Right lobe of liver (tissue), 6 donors: ENCODE results near the gene PROCA1. TPM values are rescaled to one million over a fixed set of nuclear protein-coding genes. Genes with fewer than 3 reads are reported as not detected.
"Not testable (repeated sequence)": the region's sequence is repeated elsewhere in the genome, so short reads cannot be mapped to it uniquely, and the experiment has no call there.

Source experiments
- ATAC-seq, 4 donors: fragments of 200-7000 bp; cut with Tn5 transposase; one replicate each; pipeline ENCODE4 v1.9.1; 2020; ENCODE audit warnings: mild to moderate bottlenecking in 4 of 4, moderate library complexity in 4 of 4
- DNase-seq, 3 donors: peaks; one replicate each; pipeline ENCODE4 v3.0.0-alpha.2; 2020
- H3K27ac ChIP-seq, 3 donors: fragments of 200-600 bp; one replicate each; pipeline ENCODE4 v1.8.0; 2022
- H3K27me3 ChIP-seq, 2 donors: fragments of 200-600 bp; one replicate each; pipeline ENCODE4 v1.8.0; 2022
- H3K36me3 ChIP-seq, 4 donors: fragments of 200-600 bp; sonication (generic) in 1 of 4; one replicate each; pipeline versions ENCODE4 v1.5.1 to v1.8.0; 2017 to 2022; ENCODE audit warnings: control low read depth in 1 of 4
- H3K4me1 ChIP-seq, 4 donors: fragments of 200-600 bp; sonication (generic) in 1 of 4; one replicate each; pipeline versions ENCODE4 v1.5.1 to v1.8.0; 2017 to 2022; ENCODE audit warnings: control low read depth in 1 of 4
- H3K4me3 ChIP-seq, 3 donors: fragments of 200-600 bp; one replicate each; pipeline ENCODE4 v1.8.0; 2022
- H3K9me3 ChIP-seq, 4 donors: fragments of 200-600 bp; sonication (generic) in 1 of 4; one replicate each; pipeline versions ENCODE4 v1.5.1 to v1.8.0; 2017 to 2022; ENCODE audit warnings: control low read depth in 1 of 4
- POLR2A ChIP-seq: fragments of 450-650 bp; IDR thresholded peaks from one replicate; pipeline ENCODE4 v1.6.1; 2017; ENCODE audit warnings: antibody characterized with exemption, mild to moderate bottlenecking
- WGBS: methylation state at CpG from one replicate; pipeline ENCODE4 v1.1.6; 2018; ENCODE audit warnings: low coverage, low lambda C conversion rate; ENCODE audit not compliant: insufficient coverage; ENCODE audit errors: missing lambda C conversion rate; 5-methylcytosine and 5-hydroxymethylcytosine counted together
- intact Hi-C, 2 donors: fragments of 100-400 bp; cut with DNase I; formaldehyde crosslinking; loops; one replicate each; pipeline versions ENCODE4 v1.11.2 to v1.14.1; 2022
- total RNA-seq, 6 experiments: library from RNA; depleted of rRNA in 2 of 6; stranded (reverse); fragments of >200 nt in 2 of 6; fragmentation: NEBNext Ultra II Directional in 3 of 6; extraction: Animal tissue kit (Norgen Biotek cat#: 25700) in 3 of 6; gene quantifications; one replicate each; pipeline versions ENCODE4 v1.1.0 to v1.2.4, GENCODE V29; 2016 to 2023
- TF ChIP-seq, protein P1 (sequence below), 4 donors: fragments of 200-600 bp in 3 of 4; fragments of 450-650 bp in 1 of 4; IDR thresholded peaks; one replicate each; pipeline versions ENCODE4 v1.5.1 to v1.8.0; 2016 to 2022; ENCODE audit warnings: antibody characterized with exemption in 4 of 4, mild to moderate bottlenecking in 2 of 4
- donor health status: DM: no; HTN: yes; CAD: no.
- donor health status: DM: no; HTN: no; CAD: no.
- donor health status: DM: no; HTN: no; CAD: no.
- donor health status: DM: no; HTN: yes; CAD: no.
- donor health status: DM: no; HTN: yes; CAD: no.

Gene PROCA1
- total RNA-seq, 6 experiments from 2014 or later = 0.18 to 0.97 (median 0.54) TPM; not detected in 1

DNA sequence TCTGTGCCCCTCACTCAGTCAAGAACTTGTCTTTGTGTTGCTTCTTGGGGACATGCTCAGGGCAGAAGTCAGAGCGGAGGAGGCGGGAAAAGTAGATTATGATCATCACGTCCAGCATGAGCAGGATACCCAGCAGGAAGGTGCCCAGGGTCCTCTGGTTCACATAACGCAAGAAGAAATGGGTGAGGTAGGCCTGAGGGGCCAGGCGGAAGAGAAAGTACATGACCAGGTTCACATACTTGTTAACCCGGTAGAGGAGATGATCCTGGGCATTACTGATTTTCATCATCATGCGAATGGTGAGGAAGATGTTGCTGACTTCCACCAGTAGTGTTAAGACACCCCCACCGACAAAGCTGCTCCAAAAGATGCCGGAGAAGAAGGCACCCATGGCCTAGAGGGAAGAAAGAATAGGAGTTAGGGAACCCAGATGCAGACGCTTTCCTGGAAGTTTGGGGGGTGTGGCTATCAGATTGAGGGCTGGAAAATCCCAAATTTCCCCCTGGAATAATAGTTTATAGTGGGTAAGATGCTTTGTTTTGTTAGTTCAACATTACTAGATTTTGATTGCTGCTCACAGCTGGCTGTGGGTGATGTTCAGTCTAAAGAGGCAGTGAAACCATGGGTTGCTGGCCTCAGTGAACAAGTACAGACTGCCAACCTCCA lies 12.9 kb upstream of the PROCA1 start:
- Histone ChIP-seq H3K4me3 (no peak overlapping the region), H3K36me3 (peaks cover 6 to 36% (median 23%) of the 10 kb centered on the region in 4 donors), H3K27me3 (no peaks in the 10 kb centered on the region), H3K4me1 (peaks cover 0 to 24% (median 11%) of the 10 kb centered on the region in 4 donors), H3K9me3 (no peaks in the 10 kb centered on the region), H3K27ac (no peak overlapping the region)
- ATAC-seq (no peak), DNase-seq (no peak)
- TF ChIP-seq POLR2A = no peak
- TF ChIP-seq, protein P1, sequence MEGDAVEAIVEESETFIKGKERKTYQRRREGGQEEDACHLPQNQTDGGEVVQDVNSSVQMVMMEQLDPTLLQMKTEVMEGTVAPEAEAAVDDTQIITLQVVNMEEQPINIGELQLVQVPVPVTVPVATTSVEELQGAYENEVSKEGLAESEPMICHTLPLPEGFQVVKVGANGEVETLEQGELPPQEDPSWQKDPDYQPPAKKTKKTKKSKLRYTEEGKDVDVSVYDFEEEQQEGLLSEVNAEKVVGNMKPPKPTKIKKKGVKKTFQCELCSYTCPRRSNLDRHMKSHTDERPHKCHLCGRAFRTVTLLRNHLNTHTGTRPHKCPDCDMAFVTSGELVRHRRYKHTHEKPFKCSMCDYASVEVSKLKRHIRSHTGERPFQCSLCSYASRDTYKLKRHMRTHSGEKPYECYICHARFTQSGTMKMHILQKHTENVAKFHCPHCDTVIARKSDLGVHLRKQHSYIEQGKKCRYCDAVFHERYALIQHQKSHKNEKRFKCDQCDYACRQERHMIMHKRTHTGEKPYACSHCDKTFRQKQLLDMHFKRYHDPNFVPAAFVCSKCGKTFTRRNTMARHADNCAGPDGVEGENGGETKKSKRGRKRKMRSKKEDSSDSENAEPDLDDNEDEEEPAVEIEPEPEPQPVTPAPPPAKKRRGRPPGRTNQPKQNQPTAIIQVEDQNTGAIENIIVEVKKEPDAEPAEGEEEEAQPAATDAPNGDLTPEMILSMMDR (IDR thresholded peaks at IDR 0.05) = no peak
- 69% methylated on average over 10 of the region's 10 CpGs for WGBS
- intact Hi-C loops = no loop called here

GRCh38 chr17:28723836-28724499 lies 12.3 kb upstream of the PROCA1 start:
- H3K4me3 ChIP-seq, ATAC-seq, intact Hi-C loops, H3K9me3 ChIP-seq, DNase-seq, H3K27me3 ChIP-seq, H3K27ac ChIP-seq: not testable (repeated sequence)
- peaks cover 6 to 36% (median 23%) of the 10 kb centered on the region in 4 donors for H3K36me3 ChIP-seq
- peaks cover 0 to 25% (median 11%) of the 10 kb centered on the region in 4 donors for H3K4me1 ChIP-seq
- 76% methylated on average over 4 of the region's 4 CpGs for WGBS

DNA sequence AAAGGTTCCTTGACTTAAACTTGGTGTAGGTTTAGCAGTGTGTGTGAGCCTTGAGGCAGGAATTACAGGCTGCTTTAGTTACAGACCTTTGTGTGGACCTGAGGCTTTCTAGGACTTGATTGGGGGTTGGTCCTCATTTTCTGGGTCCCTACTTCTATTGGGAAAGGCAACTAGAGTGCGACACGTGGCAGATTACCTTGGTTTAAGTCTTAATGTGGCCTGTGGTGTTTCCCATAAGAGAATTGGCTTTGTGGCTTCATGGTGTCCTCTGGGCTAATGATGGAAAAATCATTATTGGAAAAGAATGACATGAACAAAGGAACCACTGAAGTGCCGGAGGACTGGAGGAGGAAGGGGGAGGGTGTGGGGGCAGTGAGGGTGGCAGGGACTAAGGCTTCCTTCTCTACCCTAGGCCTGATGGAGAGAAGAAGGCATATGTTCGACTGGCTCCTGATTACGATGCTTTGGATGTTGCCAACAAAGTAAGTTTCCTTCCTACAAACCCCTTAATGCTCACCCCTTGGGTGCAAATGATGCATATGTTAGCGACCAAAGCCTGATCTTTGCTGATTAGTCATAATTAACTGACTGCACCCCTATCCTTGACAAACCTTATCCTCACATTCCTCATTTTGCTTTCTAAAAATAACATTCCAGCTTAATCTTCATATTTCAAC lies 11.6 kb upstream of the PROCA1 start:
- no peak for DNase-seq
- no peak for ATAC-seq
- Histone ChIP-seq H3K9me3 (no peaks in the 10 kb centered on the region), H3K27ac (no peak overlapping the region), H3K36me3 (peaks cover 6 to 36% (median 23%) of the 10 kb centered on the region in 4 donors), H3K4me1 (peaks cover 0 to 29% (median 11%) of the 10 kb centered on the region in 4 donors), H3K4me3 (no peak overlapping the region), H3K27me3 (no peaks in the 10 kb centered on the region)
- 77% methylated on average over 5 of the region's 6 CpGs for WGBS
- no peak for TF ChIP-seq POLR2A
- TF ChIP-seq, protein P1 (IDR thresholded peaks at IDR 0.05) = no peak
- intact Hi-C loops = no loop called here

- no peak for ATAC-seq
- 42% methylated on average over 3 of the region's 7 CpGs for WGBS
- peaks cover 0 to 29% (median 11%) of the 10 kb centered on the region in 4 donors for H3K4me1 ChIP-seq
- no peaks in the 10 kb centered on the region for H3K27me3 ChIP-seq
- no peak overlapping the region for H3K27ac ChIP-seq
- H3K36me3 ChIP-seq = peaks cover 6 to 36% (median 23%) of the 10 kb centered on the region in 4 donors
- no peaks in the 10 kb centered on the region for H3K9me3 ChIP-seq
- no peak for DNase-seq
- intact Hi-C loops = no loop called here
- no peak overlapping the region for H3K4me3 ChIP-seq
- no peak for TF ChIP-seq POLR2A
- TF ChIP-seq, protein P1 (IDR thresholded peaks at IDR 0.05) = no peak
Observed at GRCh38 chr17:28722417-28723158, 10.9 kb upstream of the PROCA1 start.

GRCh38 chr17:28720997-28721329 lies 9.3 kb upstream of the PROCA1 start:
- ATAC-seq, DNase-seq, H3K27ac ChIP-seq, H3K27me3 ChIP-seq, H3K9me3 ChIP-seq, intact Hi-C loops: not testable (repeated sequence)
- 38% methylated on average over 19 of the region's 19 CpGs for WGBS
- Histone ChIP-seq H3K4me1 (peaks cover 0 to 27% (median 11%) of the 10 kb centered on the region in 4 donors), H3K36me3 (peaks cover 6 to 36% (median 23%) of the 10 kb centered on the region in 4 donors), H3K4me3 (peak overlapping the region; percentile 81 to 99 (median 87))
